Measurements from ENCODE around the gene NUP62. TPM values are rescaled to one million over a fixed set of nuclear protein-coding genes. Genes with fewer than 3 reads are reported as not detected.

The NUP62 gene
- total and polyA plus RNA-seq, 4 donors = 14.2 to 19.8 (median 18.1) TPM

GRCh38 chr19:49877879-49878743, 51.2 kb downstream of the NUP62 start (continued):
- TF ChIP-seq, protein P1, sequence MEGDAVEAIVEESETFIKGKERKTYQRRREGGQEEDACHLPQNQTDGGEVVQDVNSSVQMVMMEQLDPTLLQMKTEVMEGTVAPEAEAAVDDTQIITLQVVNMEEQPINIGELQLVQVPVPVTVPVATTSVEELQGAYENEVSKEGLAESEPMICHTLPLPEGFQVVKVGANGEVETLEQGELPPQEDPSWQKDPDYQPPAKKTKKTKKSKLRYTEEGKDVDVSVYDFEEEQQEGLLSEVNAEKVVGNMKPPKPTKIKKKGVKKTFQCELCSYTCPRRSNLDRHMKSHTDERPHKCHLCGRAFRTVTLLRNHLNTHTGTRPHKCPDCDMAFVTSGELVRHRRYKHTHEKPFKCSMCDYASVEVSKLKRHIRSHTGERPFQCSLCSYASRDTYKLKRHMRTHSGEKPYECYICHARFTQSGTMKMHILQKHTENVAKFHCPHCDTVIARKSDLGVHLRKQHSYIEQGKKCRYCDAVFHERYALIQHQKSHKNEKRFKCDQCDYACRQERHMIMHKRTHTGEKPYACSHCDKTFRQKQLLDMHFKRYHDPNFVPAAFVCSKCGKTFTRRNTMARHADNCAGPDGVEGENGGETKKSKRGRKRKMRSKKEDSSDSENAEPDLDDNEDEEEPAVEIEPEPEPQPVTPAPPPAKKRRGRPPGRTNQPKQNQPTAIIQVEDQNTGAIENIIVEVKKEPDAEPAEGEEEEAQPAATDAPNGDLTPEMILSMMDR (IDR thresholded peaks at IDR 0.05; ENCODE audit: low read depth, low read length, missing input control) = no peak

GRCh38 chr19:49877020-49877878, 52.1 kb downstream of the NUP62 start, which contains the start of the genes AKT1S1 and TBC1D17:
Gene AKT1S1, minus strand, starts transcription at chr19:49877355. Its CDS starts 4,060 bp downstream, at chr19:49873295.
Gene TBC1D17, plus strand, starts transcription at chr19:49877702. Its CDS starts 22 bp downstream, at chr19:49877724.
- H3K4me3 ChIP-seq (ENCODE audit: low read depth in 1 of 3, low read length in 3 of 3) = peak within 1 kb of the TSS; percentile 88 to 93 (median 89)
- no peaks in the 10 kb centered on the region for H3K27me3 ChIP-seq (ENCODE audit: control insufficient read depth in 4 of 4, insufficient read depth in 4 of 4, low read length in 3 of 4)
- H3K27ac ChIP-seq (ENCODE audit: low read depth in 1 of 2, low read length in 2 of 2) = peak within 1 kb of the TSS; percentile 92 to 97
- TF ChIP-seq, protein P2, sequence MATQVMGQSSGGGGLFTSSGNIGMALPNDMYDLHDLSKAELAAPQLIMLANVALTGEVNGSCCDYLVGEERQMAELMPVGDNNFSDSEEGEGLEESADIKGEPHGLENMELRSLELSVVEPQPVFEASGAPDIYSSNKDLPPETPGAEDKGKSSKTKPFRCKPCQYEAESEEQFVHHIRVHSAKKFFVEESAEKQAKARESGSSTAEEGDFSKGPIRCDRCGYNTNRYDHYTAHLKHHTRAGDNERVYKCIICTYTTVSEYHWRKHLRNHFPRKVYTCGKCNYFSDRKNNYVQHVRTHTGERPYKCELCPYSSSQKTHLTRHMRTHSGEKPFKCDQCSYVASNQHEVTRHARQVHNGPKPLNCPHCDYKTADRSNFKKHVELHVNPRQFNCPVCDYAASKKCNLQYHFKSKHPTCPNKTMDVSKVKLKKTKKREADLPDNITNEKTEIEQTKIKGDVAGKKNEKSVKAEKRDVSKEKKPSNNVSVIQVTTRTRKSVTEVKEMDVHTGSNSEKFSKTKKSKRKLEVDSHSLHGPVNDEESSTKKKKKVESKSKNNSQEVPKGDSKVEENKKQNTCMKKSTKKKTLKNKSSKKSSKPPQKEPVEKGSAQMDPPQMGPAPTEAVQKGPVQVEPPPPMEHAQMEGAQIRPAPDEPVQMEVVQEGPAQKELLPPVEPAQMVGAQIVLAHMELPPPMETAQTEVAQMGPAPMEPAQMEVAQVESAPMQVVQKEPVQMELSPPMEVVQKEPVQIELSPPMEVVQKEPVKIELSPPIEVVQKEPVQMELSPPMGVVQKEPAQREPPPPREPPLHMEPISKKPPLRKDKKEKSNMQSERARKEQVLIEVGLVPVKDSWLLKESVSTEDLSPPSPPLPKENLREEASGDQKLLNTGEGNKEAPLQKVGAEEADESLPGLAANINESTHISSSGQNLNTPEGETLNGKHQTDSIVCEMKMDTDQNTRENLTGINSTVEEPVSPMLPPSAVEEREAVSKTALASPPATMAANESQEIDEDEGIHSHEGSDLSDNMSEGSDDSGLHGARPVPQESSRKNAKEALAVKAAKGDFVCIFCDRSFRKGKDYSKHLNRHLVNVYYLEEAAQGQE (IDR thresholded peaks at IDR 0.05) = no peak
- TF ChIP-seq YY1 (IDR thresholded peaks at IDR 0.05) (peak; percentile 98), MAX (IDR thresholded peaks at IDR 0.05) (peak; percentile 98), FOXA2 (IDR thresholded peaks at IDR 0.05) (peak; percentile 75), RAD21 (IDR thresholded peaks at IDR 0.05) (no peak), GABPA (IDR thresholded peaks at IDR 0.05 in 1 of 2, conservative IDR thresholded peaks at IDR 0.05 in 1 of 2) (peak; percentile 82 to 93), FOXA1 (IDR thresholded peaks at IDR 0.05) (peak; percentile 87), TAF1 (conservative IDR thresholded peaks at IDR 0.05) (no peak), EGR1 (IDR thresholded peaks at IDR 0.05; ENCODE audit: low read depth in 2 of 2) (peak; percentile 72 to 88), ZBTB33 (IDR thresholded peaks at IDR 0.05) (peak; percentile 87), SP1 (IDR thresholded peaks at IDR 0.05) (peak; percentile 66), HNF4G (IDR thresholded peaks at IDR 0.05) (no peak), HNF4A (conservative IDR thresholded peaks at IDR 0.05) (peak; percentile 11 to 26), RXRA (IDR thresholded peaks at IDR 0.05) (peak; percentile 60 to 68), NR2F2 (IDR thresholded peaks at IDR 0.05) (peak; percentile 47), JUND (IDR thresholded peaks at IDR 0.05) (peak; percentile 53 to 90)
- TF ChIP-seq, protein P3, sequence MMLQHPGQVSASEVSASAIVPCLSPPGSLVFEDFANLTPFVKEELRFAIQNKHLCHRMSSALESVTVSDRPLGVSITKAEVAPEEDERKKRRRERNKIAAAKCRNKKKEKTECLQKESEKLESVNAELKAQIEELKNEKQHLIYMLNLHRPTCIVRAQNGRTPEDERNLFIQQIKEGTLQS (IDR thresholded peaks at IDR 0.05) = peak; percentile 72
- TF ChIP-seq, protein P1 (IDR thresholded peaks at IDR 0.05; ENCODE audit: low read depth, low read length, missing input control) = no peak
- peaks cover 2 to 37% (median 23%) of the 10 kb centered on the region in 4 donors for H3K4me1 ChIP-seq (ENCODE audit: control insufficient read depth in 4 of 4, insufficient read depth in 4 of 4, low read length in 3 of 4)
- peak; percentile 95 for DNase-seq (ENCODE audit: low spot score)
- peaks cover 15 to 24% (median 23%) of the 10 kb centered on the region in 4 donors for H3K36me3 ChIP-seq (ENCODE audit: control insufficient read depth in 4 of 4, insufficient read depth in 3 of 4, low read depth in 1 of 4, low read length in 3 of 4)
- no peaks in the 10 kb centered on the region for H3K9me3 ChIP-seq (ENCODE audit: control insufficient read depth in 4 of 4, low read length in 3 of 4)
- H3K9ac ChIP-seq (ENCODE audit: low read depth in 1 of 2, low read length in 2 of 2) = peak within 1 kb of the TSS; percentile 93 to 100
- under 1% methylated on average over 61 of the region's 61 CpGs for WGBS
